ENCODE data around the gene IQGAP2. TPM values are rescaled to one million over a fixed set of nuclear protein-coding genes. Genes with fewer than 3 reads are reported as not detected.
A peak's percentile ranks its signal among the peaks of the same experiment; 100 is the strongest.
"Not testable (repeated sequence)": the region's sequence is repeated elsewhere in the genome, so short reads cannot be mapped to it uniquely, and the experiment has no call there.

The IQGAP2 gene
- polyA plus RNA-seq, 1 donor (not counting 4 experiments of a cell fraction or from before 2014, with no cell fraction given): 0.14 TPM

DNA sequence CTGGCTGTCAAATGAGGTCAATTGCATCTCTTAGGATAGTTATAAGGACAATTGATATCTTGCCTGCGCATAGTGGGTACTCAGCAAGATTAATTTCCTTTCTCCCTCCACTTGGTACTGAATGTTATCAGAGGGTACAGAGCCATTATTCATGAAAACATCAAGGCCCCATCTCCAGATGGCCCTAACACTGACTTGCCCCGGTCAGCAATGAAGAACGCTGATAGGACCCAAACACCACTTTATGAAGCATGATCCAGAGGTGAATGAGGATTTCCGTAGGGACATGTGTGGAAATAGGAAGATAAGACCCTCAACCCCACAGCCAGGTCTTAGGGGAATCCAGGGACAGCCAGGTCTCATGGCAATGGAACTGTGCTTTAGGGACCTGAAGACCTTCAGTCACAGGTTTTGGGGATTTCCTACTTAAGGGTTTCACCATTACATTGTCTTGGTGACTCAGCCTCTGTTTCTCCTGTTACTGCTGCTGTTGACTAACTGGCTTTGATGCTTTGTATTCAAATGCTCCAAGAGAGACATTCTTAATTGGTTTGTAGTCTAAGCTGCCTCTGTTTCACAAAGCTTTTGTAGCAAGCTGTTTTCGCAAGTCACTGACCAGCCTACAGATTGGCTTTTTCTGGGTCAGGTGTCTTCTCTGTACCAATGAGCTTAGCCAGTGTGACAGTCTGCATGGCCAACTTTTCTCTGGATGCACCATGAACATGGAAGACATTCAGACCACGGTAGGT is 35.3 kb upstream of the IQGAP2 start:
- no peak overlapping the region for H3K4me3 ChIP-seq (ENCODE audit: control insufficient read depth in 2 of 3, extremely low read depth in 1 of 3, insufficient read depth in 2 of 3, low read depth in 1 of 3, low read length in 3 of 3)

DNA sequence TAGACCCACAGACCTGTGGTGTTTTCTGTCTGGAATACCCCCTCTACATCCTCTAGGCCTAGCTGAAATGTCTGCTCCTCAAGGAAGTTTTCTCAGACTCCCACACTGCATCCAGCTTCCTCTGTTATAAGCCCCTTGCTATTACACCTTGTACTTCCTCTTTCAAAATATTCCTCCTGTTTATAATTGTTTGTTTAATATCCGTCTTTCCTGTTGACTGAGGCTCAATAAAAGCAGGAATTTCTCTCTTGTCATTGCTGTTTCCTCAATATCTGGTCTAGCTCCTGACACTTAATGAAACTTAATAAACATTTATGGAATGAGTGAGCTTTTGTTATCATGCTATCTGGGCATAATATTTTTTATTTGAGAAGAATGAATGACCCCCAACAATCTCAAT is 34.1 kb upstream of the IQGAP2 start:
- Histone ChIP-seq H3K4me1 (ENCODE audit: control insufficient read depth, extremely low read depth, insufficient read depth, low read length) (peaks cover 14% of the 10 kb centered on the region), H3K9me1 (ENCODE audit: control insufficient read depth, extremely low read depth, insufficient read depth, low read length) (no peaks in the 10 kb centered on the region), H3K36me3 (ENCODE audit: control insufficient read depth in 2 of 2, extremely low read depth in 1 of 2, insufficient read depth in 2 of 2, low read length in 2 of 2) (no peaks in the 10 kb centered on the region), H3K27ac (ENCODE audit: control insufficient read depth, insufficient read depth, low read length) (no peak overlapping the region), H3K9ac (ENCODE audit: control insufficient read depth, extremely low read depth, insufficient read depth, low read length) (no peak overlapping the region), H2AFZ (ENCODE audit: control insufficient read depth, low read length) (no peak overlapping the region), H3K9me3 (ENCODE audit: control insufficient read depth, low read depth, low read length) (no peaks in the 10 kb centered on the region), H3K4me2 (ENCODE audit: control insufficient read depth, extremely low read depth, insufficient read depth, low read depth, low read length) (no peak overlapping the region), H4K20me1 (ENCODE audit: control insufficient read depth, extremely low read depth, insufficient read depth, low read length) (peaks cover 4% of the 10 kb centered on the region), H3K79me2 (ENCODE audit: control insufficient read depth, insufficient read depth, low read length) (no peaks in the 10 kb centered on the region), H3K27me3 (ENCODE audit: control insufficient read depth, extremely low read depth, insufficient read depth, low read length) (no peaks in the 10 kb centered on the region), H3K4me3 (ENCODE audit: control insufficient read depth in 2 of 3, extremely low read depth in 1 of 3, insufficient read depth in 2 of 3, low read depth in 1 of 3, low read length in 3 of 3) (no peak overlapping the region)
- TF ChIP-seq EZH2 (IDR thresholded peaks at IDR 0.05; ENCODE audit: low read length): no peak
- TF ChIP-seq, protein P1, sequence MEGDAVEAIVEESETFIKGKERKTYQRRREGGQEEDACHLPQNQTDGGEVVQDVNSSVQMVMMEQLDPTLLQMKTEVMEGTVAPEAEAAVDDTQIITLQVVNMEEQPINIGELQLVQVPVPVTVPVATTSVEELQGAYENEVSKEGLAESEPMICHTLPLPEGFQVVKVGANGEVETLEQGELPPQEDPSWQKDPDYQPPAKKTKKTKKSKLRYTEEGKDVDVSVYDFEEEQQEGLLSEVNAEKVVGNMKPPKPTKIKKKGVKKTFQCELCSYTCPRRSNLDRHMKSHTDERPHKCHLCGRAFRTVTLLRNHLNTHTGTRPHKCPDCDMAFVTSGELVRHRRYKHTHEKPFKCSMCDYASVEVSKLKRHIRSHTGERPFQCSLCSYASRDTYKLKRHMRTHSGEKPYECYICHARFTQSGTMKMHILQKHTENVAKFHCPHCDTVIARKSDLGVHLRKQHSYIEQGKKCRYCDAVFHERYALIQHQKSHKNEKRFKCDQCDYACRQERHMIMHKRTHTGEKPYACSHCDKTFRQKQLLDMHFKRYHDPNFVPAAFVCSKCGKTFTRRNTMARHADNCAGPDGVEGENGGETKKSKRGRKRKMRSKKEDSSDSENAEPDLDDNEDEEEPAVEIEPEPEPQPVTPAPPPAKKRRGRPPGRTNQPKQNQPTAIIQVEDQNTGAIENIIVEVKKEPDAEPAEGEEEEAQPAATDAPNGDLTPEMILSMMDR (optimal IDR thresholded peaks at IDR 0.05 in 1 of 3, IDR thresholded peaks at IDR 0.05 in 1 of 3, conservative IDR thresholded peaks at IDR 0.05 in 1 of 3; ENCODE audit: extremely low read depth in 1 of 3, insufficient read depth in 2 of 3, low read length in 3 of 3): no peak
- FAIRE-seq (no peak), DNase-seq (ENCODE audit: low read depth, low spot score) (no peak)
- dilution Hi-C loops (cut with MboI; ENCODE audit: extremely low pct_ligation_motif_present, low sequenced_read_pairs): no loop called here

More for the DNA sequence above, 35.3 kb upstream of the IQGAP2 start:
- peak overlapping the region; percentile 34 for H3K27ac ChIP-seq (ENCODE audit: control insufficient read depth, insufficient read depth, low read length)
- H3K27me3 ChIP-seq (ENCODE audit: control insufficient read depth, extremely low read depth, insufficient read depth, low read length): no peaks in the 10 kb centered on the region
- no peaks in the 10 kb centered on the region for H3K36me3 ChIP-seq (ENCODE audit: control insufficient read depth in 2 of 2, extremely low read depth in 1 of 2, insufficient read depth in 2 of 2, low read length in 2 of 2)
- H4K20me1 ChIP-seq (ENCODE audit: control insufficient read depth, extremely low read depth, insufficient read depth, low read length): peaks cover 4% of the 10 kb centered on the region
- H2AFZ ChIP-seq (ENCODE audit: control insufficient read depth, low read length): no peak overlapping the region
- FAIRE-seq: no peak
- no peaks in the 10 kb centered on the region for H3K9me1 ChIP-seq (ENCODE audit: control insufficient read depth, extremely low read depth, insufficient read depth, low read length)
- DNase-seq (ENCODE audit: low read depth, low spot score): no peak
- H3K79me2 ChIP-seq (ENCODE audit: control insufficient read depth, insufficient read depth, low read length): no peaks in the 10 kb centered on the region
- H3K9ac ChIP-seq (ENCODE audit: control insufficient read depth, extremely low read depth, insufficient read depth, low read length): no peak overlapping the region
- dilution Hi-C loops (cut with MboI; ENCODE audit: extremely low pct_ligation_motif_present, low sequenced_read_pairs): no loop called here
- TF ChIP-seq EZH2 (IDR thresholded peaks at IDR 0.05; ENCODE audit: low read length): no peak
- TF ChIP-seq, protein P1 (optimal IDR thresholded peaks at IDR 0.05 in 1 of 3, IDR thresholded peaks at IDR 0.05 in 1 of 3, conservative IDR thresholded peaks at IDR 0.05 in 1 of 3; ENCODE audit: extremely low read depth in 1 of 3, insufficient read depth in 2 of 3, low read length in 3 of 3): no peak
- no peak overlapping the region for H3K4me2 ChIP-seq (ENCODE audit: control insufficient read depth, extremely low read depth, insufficient read depth, low read depth, low read length)
- no peaks in the 10 kb centered on the region for H3K9me3 ChIP-seq (ENCODE audit: control insufficient read depth, low read depth, low read length)
- peaks cover 11% of the 10 kb centered on the region for H3K4me1 ChIP-seq (ENCODE audit: control insufficient read depth, extremely low read depth, insufficient read depth, low read length)

DNA sequence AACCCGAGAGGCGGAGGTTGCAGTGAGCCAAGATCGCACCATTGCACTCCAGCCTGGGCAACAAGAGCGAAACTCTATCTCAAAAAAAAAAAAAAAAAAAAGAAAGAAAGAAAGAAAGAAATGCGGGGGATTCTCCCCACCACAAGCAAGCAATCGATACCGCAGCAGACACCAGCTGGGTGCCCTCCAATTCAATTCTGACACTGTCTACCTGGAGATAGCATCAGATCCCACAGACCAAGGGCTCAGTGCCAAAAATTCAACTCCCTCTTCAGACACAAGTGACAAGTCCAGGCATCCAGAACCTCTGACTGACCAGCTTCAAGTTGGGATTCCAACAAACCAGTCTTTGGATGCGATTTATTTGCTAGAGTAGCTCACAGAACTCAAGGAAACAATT is 33.4 kb upstream of the IQGAP2 start:
- DNase-seq (ENCODE audit: low read depth, low spot score); H3K4me3 ChIP-seq (ENCODE audit: control insufficient read depth in 2 of 3, extremely low read depth in 1 of 3, insufficient read depth in 2 of 3, low read depth in 1 of 3, low read length in 3 of 3); H3K4me2 ChIP-seq (ENCODE audit: control insufficient read depth, extremely low read depth, insufficient read depth, low read depth, low read length); H3K36me3 ChIP-seq (ENCODE audit: control insufficient read depth in 2 of 2, extremely low read depth in 1 of 2, insufficient read depth in 2 of 2, low read length in 2 of 2); H2AFZ ChIP-seq (ENCODE audit: control insufficient read depth, low read length); dilution Hi-C loops (cut with MboI; ENCODE audit: extremely low pct_ligation_motif_present, low sequenced_read_pairs); H4K20me1 ChIP-seq (ENCODE audit: control insufficient read depth, extremely low read depth, insufficient read depth, low read length); H3K27ac ChIP-seq (ENCODE audit: control insufficient read depth, insufficient read depth, low read length); H3K9me1 ChIP-seq (ENCODE audit: control insufficient read depth, extremely low read depth, insufficient read depth, low read length); H3K9ac ChIP-seq (ENCODE audit: control insufficient read depth, extremely low read depth, insufficient read depth, low read length); H3K27me3 ChIP-seq (ENCODE audit: control insufficient read depth, extremely low read depth, insufficient read depth, low read length); FAIRE-seq; H3K79me2 ChIP-seq (ENCODE audit: control insufficient read depth, insufficient read depth, low read length); H3K9me3 ChIP-seq (ENCODE audit: control insufficient read depth, low read depth, low read length): not testable (repeated sequence)
- peaks cover 14% of the 10 kb centered on the region for H3K4me1 ChIP-seq (ENCODE audit: control insufficient read depth, extremely low read depth, insufficient read depth, low read length)

Data from keratinocyte (primary cell).